ENCODE results near the gene CTAGE6.
"Not testable (repeated sequence)": the region's sequence is repeated elsewhere in the genome, so short reads cannot be mapped to it uniquely, and the experiment has no call there.

Gene CTAGE6, protein sequence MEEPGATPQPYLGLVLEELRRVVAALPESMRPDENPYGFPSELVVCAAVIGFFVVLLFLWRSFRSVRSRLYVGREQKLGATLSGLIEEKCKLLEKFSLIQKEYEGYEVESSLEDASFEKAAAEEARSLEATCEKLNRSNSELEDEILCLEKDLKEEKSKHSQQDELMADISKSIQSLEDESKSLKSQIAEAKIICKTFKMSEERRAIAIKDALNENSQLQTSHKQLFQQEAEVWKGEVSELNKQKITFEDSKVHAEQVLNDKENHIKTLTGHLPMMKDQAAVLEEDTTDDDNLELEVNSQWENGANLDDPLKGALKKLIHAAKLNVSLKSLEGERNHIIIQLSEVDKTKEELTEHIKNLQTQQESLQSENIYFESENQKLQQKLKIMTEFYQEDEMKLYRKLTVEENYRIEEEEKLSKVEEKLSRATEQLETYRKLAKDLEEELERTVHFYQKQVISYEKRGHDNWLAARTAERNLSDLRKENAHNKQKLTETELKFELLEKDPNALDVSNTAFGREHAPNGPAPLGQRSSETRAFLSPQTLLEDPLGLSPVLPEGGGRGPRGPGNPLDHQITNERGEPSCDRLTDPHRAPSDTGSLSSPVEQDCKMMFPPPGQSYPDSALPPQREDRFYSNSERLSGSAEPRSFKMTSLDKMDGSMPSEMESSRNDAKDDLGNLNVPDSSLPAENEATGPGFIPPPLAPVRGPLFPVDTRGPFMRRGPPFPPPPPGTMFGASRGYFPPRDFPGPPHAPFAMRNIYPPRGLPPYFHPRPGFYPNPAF

DNA sequence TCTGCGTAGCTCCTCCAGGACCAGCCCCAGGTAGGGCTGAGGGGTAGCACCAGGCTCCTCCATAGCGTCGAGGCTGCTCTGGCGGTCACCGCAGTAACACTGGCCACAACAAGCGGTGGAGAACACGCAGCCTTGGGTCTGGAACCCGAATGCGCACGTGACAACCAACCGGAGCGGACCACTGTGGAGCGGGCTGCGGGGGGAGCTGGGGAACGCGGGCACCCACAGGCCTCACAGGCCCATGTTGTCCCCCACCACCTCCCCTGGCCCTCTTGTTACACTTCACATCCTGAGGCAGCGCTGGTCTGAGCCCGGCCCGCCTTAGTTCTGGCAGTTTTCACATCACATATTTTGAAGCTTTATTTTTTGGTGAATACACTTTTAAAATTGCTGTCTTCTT is at the start of gene CTAGE6:
TSS of gene CTAGE6 (minus strand) at position 101 of the 400 bp plus-strand sequence. CDS start at position 63, 38 bp downstream.
- not testable (repeated sequence) for DNase-seq (ENCODE audit: low read depth, low spot score)

DNA sequence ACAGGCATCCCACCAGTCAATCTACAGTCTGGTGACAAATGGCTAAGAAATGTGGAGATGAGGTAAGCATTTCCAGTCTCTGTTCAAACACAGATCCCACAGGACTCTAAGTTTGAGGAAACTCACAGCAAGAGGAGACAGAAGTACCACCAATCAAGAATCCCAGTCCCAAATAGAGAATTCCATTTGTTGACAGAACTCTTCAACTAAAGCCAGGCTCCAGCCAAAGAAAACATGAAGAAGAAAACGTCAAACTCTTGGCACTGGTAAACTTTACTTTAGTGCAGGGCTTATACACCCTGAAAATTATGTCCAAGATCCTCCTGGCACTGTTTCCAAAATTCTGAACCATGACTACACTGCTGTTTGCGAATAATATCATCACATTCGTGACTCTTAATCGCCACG is 49.2 kb upstream of the CTAGE6 start:
- DNase-seq (ENCODE audit: low read depth, low spot score) = not testable (repeated sequence)

DNA sequence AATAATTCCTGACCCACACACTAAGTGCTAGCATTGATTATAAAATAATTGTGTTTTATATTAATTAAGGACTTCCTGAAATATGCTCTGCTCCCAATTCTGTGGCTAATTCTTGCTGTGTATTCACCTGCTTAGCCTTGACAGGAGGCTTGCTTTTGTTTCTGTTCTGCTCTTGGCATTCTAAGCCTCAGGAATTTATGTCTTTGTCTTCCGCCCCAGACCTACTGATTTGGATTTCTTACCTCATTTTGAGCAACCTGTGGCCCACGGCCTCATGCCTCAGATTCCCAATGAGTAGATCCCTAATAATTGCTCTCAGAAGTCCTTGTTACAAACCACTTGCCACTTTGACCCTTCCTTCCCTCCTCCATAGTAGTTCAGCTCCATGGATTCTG is 40.4 kb upstream of the CTAGE6 start:
- not testable (repeated sequence) for DNase-seq (ENCODE audit: low read depth, low spot score)

DNA sequence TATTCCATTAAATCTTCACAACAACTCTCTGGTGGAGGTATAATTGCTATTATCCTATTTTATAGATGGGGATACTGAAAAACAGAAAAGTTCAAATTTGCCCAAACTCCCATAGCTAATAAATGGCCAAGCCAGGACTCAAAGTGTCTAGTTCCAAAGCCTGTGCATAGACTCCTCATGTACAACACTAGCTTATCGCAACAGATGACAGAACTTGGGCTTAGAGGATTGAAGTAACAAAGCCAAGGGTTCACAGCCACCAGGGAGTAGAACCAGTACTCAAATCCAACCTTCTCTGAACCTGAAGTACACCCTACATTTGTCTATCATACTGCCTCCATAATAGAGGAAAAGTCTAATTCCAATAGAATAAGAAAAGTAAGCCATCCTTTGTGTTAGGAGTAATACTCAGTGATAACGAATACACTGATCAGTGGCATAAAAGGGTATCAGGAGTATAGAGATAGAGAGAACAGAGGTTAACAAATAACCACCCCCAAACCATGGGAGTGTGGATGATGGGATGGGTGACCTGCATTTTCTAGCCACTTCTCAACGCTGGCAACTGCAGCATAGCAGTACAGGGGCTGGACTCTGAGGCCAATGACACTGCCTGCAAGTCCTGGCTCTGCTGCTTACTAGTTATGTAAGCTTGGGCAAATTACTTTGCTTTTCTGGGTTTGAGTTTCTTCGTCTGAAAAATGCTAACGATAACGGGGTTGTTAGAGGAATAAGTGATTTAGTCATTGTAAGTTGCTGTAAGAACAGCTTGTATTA is 39.8 kb upstream of the CTAGE6 start:
- not testable (repeated sequence) for DNase-seq (ENCODE audit: low read depth, low spot score)

DNA sequence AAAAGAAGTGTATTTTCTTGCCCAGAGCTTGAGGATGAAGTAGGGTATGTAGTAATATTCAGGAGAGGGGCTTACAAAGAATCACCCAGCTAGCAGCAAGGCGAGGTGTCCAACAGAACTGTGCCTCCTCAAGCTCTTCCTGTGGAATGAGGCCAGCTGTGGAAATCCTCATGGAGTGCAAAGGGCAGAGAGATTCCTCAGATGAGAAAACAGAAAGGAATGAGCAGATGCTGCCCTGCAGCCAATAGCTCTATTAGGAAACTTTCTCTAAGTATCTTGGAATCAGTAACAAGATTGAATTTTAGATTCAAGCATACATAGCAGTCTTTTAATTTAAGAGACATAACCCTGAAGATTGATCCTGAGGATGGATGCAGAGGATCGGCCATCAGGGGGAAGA is 38.2 kb upstream of the CTAGE6 start:
- not testable (repeated sequence) for DNase-seq (ENCODE audit: low read depth, low spot score)

DNA sequence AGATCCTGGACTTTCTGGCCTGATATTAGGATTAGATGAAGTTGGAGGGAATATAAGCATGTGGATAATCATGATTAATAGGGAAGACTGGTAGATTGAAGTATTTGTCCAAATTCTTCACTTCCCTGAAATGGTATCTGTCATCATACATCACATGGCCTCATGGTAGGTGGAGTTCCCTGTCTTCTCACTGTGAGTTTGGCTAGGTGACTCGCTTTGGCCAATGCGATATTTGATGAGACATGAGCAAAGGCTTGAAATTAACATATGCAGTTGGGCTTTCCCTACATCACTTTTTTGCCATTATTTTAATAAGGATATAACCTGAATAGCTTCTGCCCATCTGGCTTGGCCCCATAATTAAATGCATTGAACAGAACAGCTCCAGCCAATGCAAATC is 35.1 kb upstream of the CTAGE6 start:
- not testable (repeated sequence) for DNase-seq (ENCODE audit: low read depth, low spot score)

DNA sequence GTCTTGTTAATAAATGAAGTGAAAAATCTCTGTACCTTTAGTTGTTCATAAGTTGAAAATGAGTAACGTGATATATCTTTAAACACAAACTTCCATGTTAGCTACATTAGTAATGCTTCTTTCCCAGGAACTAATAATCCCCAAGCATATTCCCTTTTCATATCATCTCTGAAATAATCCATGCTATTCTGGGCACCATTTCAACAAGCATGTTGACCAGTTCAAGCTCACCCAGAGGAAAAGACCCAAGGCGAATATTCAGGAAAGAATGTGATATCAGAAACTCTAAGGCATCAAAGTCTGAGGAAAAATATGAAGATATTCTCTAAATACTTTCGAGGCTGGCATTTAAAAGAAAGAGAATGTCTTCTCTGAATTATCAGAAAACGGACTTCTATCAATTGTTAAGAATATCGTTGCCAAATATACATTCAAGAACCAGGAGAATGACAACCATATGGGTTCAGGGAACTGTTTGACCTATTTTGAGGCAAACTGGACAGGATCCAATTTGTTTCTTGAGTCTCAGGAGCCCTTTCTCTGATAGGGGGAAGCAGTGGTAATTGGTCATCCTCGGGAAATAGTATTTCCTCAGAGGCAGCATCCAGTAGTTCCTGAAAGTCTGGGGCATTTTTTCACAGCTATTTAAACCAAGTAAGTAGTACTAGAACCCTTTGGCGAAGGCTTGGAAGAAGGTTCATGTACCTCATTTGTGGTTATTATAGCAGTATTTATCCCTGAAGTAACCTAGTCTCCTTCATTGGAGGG is 28.1 kb upstream of the CTAGE6 start:
- DNase-seq (ENCODE audit: low read depth, low spot score) = not testable (repeated sequence)

DNA sequence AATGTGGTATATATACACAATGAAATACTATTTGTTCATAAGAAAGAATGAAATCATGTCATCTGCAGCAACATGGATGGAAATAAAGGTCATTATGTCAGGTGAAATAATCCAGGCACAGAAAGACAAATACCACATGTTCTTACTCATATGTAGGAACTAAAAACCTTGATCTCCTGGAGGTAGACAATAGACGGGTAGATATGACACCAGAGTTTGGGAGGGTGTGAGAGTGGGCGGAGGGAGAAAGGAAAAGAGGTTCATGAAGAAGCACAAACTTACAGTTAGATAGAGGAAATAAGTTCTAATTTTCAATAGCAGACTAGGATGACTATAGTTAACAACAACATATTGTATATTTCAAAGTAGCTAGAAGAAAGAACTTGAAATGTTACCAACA is 22.1 kb upstream of the CTAGE6 start:
- DNase-seq (ENCODE audit: low read depth, low spot score) = not testable (repeated sequence)

DNA sequence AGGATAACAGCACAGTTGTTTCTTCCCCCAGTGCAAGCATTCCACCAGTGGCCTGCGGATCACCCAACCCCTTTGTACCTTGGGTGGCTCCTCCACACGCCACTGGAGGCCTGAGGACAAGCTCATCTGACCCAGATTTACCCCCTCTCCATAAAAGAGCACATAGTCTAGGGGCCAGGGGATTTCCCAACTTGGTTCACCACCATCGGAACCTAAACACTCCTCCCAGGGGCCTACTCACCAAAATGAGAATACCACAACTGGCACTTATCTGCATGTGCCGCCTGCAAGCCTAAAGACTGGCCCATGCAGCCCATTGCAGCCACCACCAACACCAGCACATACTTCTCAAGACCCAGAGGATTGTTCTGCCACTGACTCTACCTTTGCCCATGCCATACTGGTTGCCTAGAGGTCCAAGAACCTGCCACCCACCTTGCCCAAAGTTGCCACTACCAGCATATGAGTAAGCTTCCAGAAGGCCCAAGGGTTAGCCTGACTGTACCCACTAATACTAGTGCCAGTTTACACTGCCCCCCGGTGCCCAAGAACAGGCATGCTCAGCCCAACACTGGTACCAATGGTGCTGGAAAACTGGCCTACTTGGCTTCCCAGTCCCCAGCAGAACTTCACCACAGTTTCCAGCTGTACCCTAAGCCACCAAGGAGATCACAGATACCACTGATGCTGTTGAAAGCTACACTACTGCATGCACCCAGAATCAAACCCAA is 15.4 kb upstream of the CTAGE6 start:
- not testable (repeated sequence) for DNase-seq (ENCODE audit: low read depth, low spot score)

DNA sequence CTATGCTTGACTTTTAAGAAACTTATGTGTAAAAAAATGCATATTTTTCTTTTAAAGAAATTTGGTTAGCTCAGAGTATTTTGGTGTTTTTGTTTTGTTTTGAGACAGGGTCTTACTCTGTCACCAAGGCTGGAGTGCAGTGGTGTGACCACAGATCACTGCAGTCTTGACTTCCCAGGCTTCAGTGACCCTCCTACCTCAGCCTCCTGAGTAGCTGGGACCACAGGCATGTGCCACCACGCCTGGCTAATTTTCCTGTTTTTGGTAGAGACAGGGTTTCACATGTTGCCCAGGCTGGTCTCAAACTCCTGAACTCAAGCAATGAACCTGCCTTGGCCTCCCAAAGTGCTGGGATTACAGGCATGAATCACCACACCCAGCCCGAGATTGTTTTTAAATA is 10.0 kb upstream of the CTAGE6 start:
- DNase-seq (ENCODE audit: low read depth, low spot score) = not testable (repeated sequence)

DNA sequence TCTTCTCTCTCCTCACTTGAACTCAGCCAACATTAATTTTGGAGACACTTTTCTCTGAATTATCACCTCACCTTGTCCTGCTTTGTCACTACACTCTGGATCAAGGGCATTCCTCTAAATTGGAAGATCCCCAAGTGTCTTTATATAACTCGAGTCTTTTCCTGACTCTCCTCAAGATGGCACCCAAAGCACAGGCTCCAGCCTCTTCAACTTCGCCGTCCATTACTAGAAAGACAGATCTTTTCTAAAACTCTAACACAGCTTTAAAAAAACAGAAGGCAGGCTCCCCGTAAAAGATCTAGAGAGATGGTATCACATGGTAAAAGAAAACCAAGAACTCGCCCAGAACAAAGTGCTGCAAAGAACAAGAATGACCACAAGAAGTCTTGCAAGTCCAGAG is 8.2 kb upstream of the CTAGE6 start:
- not testable (repeated sequence) for DNase-seq (ENCODE audit: low read depth, low spot score)

DNA sequence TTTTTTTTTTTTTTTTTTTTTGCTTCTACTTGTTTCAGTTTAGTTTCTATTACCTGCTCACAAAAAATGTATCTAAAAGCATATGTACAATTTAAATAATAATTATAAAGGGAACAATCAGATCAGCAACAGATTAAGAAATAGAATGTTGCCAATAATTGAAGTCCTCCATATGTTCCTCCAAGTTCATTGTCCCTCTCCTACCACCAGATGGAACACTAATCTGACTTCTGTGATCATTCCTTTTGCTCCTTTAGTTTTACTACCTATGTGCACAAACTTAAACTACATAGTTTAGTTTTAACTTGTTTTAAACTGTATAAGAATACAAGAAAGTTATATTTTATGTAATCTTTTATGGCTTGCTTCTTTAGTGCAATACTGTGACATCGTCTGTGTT is 5.6 kb upstream of the CTAGE6 start:
- not testable (repeated sequence) for DNase-seq (ENCODE audit: low read depth, low spot score)

DNA sequence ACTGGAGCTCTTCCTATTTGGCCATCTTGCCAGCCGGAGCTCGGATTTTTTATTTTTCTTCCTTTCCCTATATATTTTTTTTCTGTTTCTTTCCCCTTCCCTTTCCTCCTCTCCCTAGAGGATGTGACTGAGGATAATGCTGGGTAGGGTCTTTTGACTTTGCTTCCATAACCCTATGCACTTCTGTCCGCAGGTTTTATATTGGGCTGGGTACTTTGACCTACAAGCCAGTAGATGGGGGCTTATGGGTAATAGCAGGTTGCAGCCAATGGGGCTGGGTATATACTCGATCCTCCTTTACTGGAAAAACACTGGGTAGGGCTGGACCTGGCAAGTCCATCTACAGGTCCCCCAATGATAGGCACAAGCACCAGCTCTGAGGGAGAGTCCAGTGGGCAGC is 12.2 kb downstream of the CTAGE6 start:
- DNase-seq (ENCODE audit: low read depth, low spot score) = not testable (repeated sequence)

DNA sequence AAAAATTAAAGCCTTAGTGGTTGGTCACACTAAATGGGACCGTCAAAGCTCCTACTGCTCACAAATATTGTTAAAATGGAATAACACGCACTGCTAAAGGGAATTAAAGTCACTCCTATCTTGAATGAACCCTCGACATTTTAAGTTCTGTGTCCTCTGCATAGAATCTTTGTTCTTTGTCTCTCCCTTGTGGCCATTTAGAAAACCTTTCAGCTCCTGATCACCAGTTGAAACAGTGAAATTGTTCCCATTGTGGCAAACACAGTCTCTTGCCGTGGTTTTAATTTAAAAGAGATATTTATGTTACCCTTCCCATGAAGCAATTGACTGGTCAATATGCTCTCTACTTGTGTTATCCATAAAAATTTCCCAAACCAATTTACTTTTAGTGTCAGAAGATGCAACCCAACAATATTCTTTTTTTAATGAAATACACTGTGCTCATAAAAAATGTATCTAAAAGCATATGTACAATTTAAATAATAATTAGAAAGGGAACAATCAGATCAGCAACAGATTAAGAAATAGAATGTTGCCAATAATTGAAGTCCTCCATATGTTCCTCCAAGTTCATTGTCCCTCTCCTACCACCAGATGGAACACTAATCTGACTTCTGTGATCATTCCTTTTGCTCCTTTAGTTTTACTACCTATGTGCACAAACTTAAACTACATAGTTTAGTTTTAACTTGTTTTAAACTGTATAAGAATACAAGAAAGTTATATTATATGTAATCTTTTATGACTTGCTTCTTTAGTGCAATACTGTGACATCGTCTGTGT is 20.3 kb downstream of the CTAGE6 start:
- peak; percentile 23 for DNase-seq (ENCODE audit: low read depth, low spot score)

DNA sequence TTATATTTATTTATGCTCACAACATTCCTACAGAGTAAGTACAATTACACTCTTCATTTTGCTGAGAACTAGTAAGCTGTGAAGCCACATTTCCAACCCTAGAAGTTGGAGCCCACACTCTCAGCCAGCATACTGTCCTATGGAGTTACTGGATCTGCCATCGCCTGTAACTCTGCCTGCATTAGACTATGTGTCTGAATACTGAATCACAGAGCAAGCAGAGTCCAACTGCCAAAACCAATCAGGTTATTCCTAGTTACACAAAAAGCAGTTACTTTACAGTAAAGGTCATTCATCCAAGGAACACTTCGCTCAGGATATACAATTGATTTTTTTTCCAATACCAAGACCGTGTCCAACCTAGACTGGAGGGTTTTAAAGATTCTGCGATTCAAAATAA is 21.5 kb downstream of the CTAGE6 start:
- no peak for DNase-seq (ENCODE audit: low read depth, low spot score)

DNA sequence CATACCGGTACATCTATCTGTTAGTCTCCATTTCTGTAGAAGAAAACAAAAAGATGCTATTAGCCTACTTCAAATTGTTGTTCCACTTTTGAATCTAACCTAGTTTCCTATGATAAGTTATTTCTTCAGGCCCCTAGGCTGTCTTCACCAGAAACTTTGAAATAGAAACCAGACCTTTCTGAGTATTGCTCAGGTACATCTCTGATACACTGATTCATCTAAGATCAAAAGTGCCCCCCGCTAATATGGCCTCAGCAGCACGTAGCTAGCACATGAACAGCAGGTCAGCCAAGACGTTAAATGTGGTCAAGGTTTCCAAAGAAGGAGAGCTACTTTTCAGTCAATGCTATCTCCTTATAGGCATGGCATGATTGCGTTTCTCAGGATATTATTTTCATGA is 23.6 kb downstream of the CTAGE6 start:
- DNase-seq (ENCODE audit: low read depth, low spot score) = no peak

DNA sequence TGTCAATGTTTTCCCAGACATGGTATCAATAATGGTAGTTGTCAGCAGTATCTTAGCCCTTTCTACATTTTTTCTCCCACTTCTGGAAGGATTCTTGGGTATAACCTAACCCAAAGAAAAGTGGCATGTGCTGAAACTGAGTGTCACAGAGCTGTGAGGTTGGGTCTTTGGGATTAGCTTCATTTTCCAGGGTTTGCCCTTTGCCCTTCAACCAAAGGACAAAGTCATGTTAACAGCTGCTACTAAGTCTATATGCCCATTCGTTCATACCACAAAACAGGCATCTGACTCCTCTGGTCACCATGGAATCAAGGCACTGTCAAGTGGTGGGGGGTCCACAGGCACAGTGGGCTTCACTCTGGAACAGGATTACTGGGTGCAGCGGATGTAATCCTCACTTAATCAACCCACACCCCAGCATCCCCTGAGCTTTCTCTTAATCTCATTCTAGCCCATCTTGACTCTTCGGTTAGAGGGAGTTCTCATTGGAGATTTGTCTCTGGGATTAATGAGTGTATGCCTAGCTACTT is 29.1 kb downstream of the CTAGE6 start:
- DNase-seq (ENCODE audit: low read depth, low spot score) = no peak

DNA sequence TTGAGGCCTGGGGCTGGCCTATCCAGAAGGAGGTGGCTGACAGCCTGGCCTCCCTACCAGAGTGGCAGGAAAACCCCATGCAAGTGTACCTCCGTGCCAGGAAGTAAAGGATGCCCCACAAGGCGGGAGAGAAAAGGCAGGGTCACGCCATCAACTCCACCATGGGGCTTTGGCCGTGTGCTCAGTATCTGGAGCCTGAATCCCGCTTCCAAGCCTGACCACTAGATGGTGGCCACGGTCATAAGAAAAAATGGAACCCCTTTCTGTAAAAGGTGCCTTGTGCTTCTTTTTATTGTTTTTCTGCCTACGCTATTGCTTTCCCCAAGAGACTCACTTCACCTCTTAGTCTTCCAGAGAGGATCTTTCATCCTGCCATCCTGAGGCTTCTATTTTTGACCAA is 29.9 kb downstream of the CTAGE6 start:
- DNase-seq (ENCODE audit: low read depth, low spot score) = not testable (repeated sequence)

DNA sequence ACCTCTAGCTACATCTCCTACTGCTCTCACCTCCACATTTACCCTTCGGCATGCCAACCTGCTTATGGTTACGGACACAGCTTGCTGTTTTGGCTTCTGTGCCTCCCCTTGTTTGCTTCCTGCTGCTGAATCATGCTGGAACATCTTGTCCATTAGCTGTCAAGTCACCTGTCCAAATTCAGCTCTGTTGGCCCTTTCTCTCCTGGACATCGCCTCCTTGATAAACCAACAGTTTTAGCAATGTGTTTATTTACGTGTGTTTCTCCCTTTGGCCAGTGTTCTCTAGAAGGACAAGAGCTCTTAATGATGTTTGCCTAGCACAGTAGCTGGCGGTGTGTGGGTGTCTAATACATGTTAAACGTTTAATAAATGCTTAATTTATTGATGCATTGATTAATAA is 31.4 kb downstream of the CTAGE6 start:
- DNase-seq (ENCODE audit: low read depth, low spot score) = not testable (repeated sequence)

Data from smooth muscle cell of the brain vasculature (primary cell).